Activated CD8-positive, alpha-beta memory T cell treated with anti-CD3 and anti-CD28 coated beads, Interleukin-2, amount 10 ng/mL, durations not matched to agents 7 days and 5 days (primary cell): Measurements from ENCODE around the gene ERRFI1. TPM values are rescaled to one million over a fixed set of nuclear protein-coding genes. Genes with fewer than 3 reads are reported as not detected.
"Not testable (repeated sequence)": the region's sequence is repeated elsewhere in the genome, so short reads cannot be mapped to it uniquely, and the experiment has no call there.

Experiments
- ATAC-seq: fragments of 150-1000 bp; cut with Tn5 transposase; one replicate; pipeline ENCODE4 v1.10.0; 2021; ENCODE audit warnings: moderate library complexity
- CTCF ChIA-PET: fragments of 350-600 bp; sonication (Branson Sonifier 250); formaldehyde crosslinking; loops from one replicate; lab custom pipeline; 2021; ENCODE audit warnings: antibody characterized with exemption; lab: Charles Lee
- DNase-seq: peaks from one replicate; pipeline ENCODE4 v3.0.0-alpha.2; 2020
- H3K27ac Mint-ChIP-seq: one replicate; pipeline ENCODE4 v1.8.0; 2021; ENCODE audit warnings: mild to moderate bottlenecking, mixed read lengths
- H3K27me3 Mint-ChIP-seq: one replicate; pipeline ENCODE4 v1.8.0; 2021; ENCODE audit warnings: mixed read lengths
- H3K36me3 Mint-ChIP-seq: one replicate; pipeline ENCODE4 v1.8.0; 2021; ENCODE audit warnings: mild to moderate bottlenecking, mixed read lengths
- H3K4me1 Mint-ChIP-seq: one replicate; pipeline ENCODE4 v1.8.0; 2021; ENCODE audit warnings: mixed read lengths
- H3K4me3 Mint-ChIP-seq: one replicate; pipeline ENCODE4 v1.8.0; 2021; ENCODE audit warnings: mild to moderate bottlenecking, moderate library complexity, mixed read lengths
- H3K9me3 Mint-ChIP-seq: one replicate; pipeline ENCODE4 v1.8.0; 2022; ENCODE audit warnings: low read depth, mixed read lengths
- total RNA-seq, 2 experiments: library from RNA; stranded (reverse); gene quantifications; one replicate each; pipeline ENCODE4 v1.2.3, GENCODE V29; 2021

The ERRFI1 gene
- total RNA-seq, 2 experiments from 2014 or later = 0.53 to 1.5 TPM

- Mint-ChIP-seq H3K36me3 (peaks cover 58% of the 10 kb centered on the region), H3K4me1 (peaks cover 10% of the 10 kb centered on the region), H3K4me3 (no peak overlapping the region), H3K27me3 (no peaks in the 10 kb centered on the region), H3K27ac (no peak overlapping the region), H3K9me3 (no peaks in the 10 kb centered on the region)
- DNase-seq = no peak
- ATAC-seq = no peak
- CTCF ChIA-PET = interaction anchor here (0.7 to 3.1 kb wide), 10 partner anchors 8 to 410 kb away, joined by 3 to 11 read pairs (median 4); partner anchors contain the start of gene SLC45A1
Measured at GRCh38 chr1:7983086-7983778, 42.9 kb downstream of the ERRFI1 start.

GRCh38 chr1:7980984-7981383 lies 45.1 kb downstream of the ERRFI1 start:
- Mint-ChIP-seq H3K4me3 (no peak overlapping the region), H3K36me3 (peaks cover 49% of the 10 kb centered on the region), H3K27ac (no peak overlapping the region), H3K9me3 (no peaks in the 10 kb centered on the region), H3K4me1 (peaks cover 6% of the 10 kb centered on the region), H3K27me3 (no peaks in the 10 kb centered on the region)
- ATAC-seq (no peak), DNase-seq (no peak)
- CTCF ChIA-PET = interaction anchor here (0.7 to 2.4 kb wide), 11 partner anchors 8 to 370 kb away, joined by 3 to 13 read pairs (median 3); no protein-coding TSS in a partner anchor

- DNase-seq (peak; percentile 52), ATAC-seq (peak; percentile 75)
- Mint-ChIP-seq H3K9me3 (no peaks in the 10 kb centered on the region), H3K27ac (no peak overlapping the region), H3K36me3 (peaks cover 47% of the 10 kb centered on the region), H3K27me3 (no peaks in the 10 kb centered on the region), H3K4me3 (no peak overlapping the region), H3K4me1 (peaks cover 15% of the 10 kb centered on the region)
- CTCF ChIA-PET = interaction anchor here (0.9 to 3.0 kb wide), 18 partner anchors 9 to 383 kb away, joined by 3 to 14 read pairs (median 4); no protein-coding TSS in a partner anchor
Measured at GRCh38 chr1:7975212-7975865, 50.8 kb downstream of the ERRFI1 start.

GRCh38 chr1:7973086-7973485 lies 53.0 kb downstream of the ERRFI1 start:
- ATAC-seq (no peak), DNase-seq (no peak)
- Mint-ChIP-seq H3K36me3 (peaks cover 51% of the 10 kb centered on the region), H3K9me3 (no peaks in the 10 kb centered on the region), H3K4me1 (peaks cover 13% of the 10 kb centered on the region), H3K27me3 (no peaks in the 10 kb centered on the region), H3K4me3 (no peak overlapping the region), H3K27ac (peak overlapping the region; percentile 3)
- CTCF ChIA-PET = interaction anchor here (0.7 to 1.3 kb wide), 3 partner anchors 8 to 342 kb away, joined by 3 to 4 read pairs (median 3); no protein-coding TSS in a partner anchor

- H3K9me3 Mint-ChIP-seq = no peaks in the 10 kb centered on the region
- ATAC-seq (no peak), DNase-seq (no peak)
- no peak overlapping the region for H3K4me3 Mint-ChIP-seq
- peaks cover 52% of the 10 kb centered on the region for H3K36me3 Mint-ChIP-seq
- H3K4me1 Mint-ChIP-seq = peaks cover 17% of the 10 kb centered on the region
- CTCF ChIA-PET = interaction anchor here (1.2 kb wide), 1 partner anchor 9 kb away, joined by 4 read pairs; no protein-coding TSS in a partner anchor
- no peak overlapping the region for H3K27ac Mint-ChIP-seq
- H3K27me3 Mint-ChIP-seq = no peaks in the 10 kb centered on the region
Measured at GRCh38 chr1:7972285-7972684, 53.8 kb downstream of the ERRFI1 start.

GRCh38 chr1:7971024-7971423 lies 55.1 kb downstream of the ERRFI1 start:
- CTCF ChIA-PET = interaction anchor here (0.9 kb wide), 1 partner anchor 11 kb away, joined by 4 read pairs; no protein-coding TSS in a partner anchor
- Mint-ChIP-seq H3K4me3 (no peak overlapping the region), H3K27me3 (no peaks in the 10 kb centered on the region), H3K9me3 (no peaks in the 10 kb centered on the region), H3K36me3 (peaks cover 60% of the 10 kb centered on the region), H3K4me1 (peaks cover 27% of the 10 kb centered on the region), H3K27ac (no peak overlapping the region)
- no peak for ATAC-seq
- no peak for DNase-seq

GRCh38 chr1:7970246-7970645 lies 55.9 kb downstream of the ERRFI1 start:
- Mint-ChIP-seq H3K36me3 (peaks cover 65% of the 10 kb centered on the region), H3K4me1 (peaks cover 34% of the 10 kb centered on the region), H3K27ac (no peak overlapping the region), H3K4me3 (no peak overlapping the region), H3K9me3 (no peaks in the 10 kb centered on the region), H3K27me3 (no peaks in the 10 kb centered on the region)
- no peak for DNase-seq
- ATAC-seq = no peak
- CTCF ChIA-PET = interaction anchor here (0.9 kb wide), 1 partner anchor 12 kb away, joined by 4 read pairs; no protein-coding TSS in a partner anchor

- no peak for ATAC-seq
- Mint-ChIP-seq H3K9me3 (no peaks in the 10 kb centered on the region), H3K4me3 (no peak overlapping the region), H3K27me3 (no peaks in the 10 kb centered on the region), H3K4me1 (peaks cover 53% of the 10 kb centered on the region), H3K27ac (no peak overlapping the region), H3K36me3 (peaks cover 79% of the 10 kb centered on the region)
- DNase-seq = no peak
- CTCF ChIA-PET = interaction anchor here (1.9 kb wide), 1 partner anchor 8 kb away, joined by 6 read pairs; no protein-coding TSS in a partner anchor
Measured at GRCh38 chr1:7967651-7968050, 58.5 kb downstream of the ERRFI1 start.

GRCh38 chr1:7967196-7967595 lies 58.9 kb downstream of the ERRFI1 start:
- Mint-ChIP-seq H3K4me3 (no peak overlapping the region), H3K4me1 (peaks cover 54% of the 10 kb centered on the region), H3K36me3 (peaks cover 77% of the 10 kb centered on the region), H3K27ac (peak overlapping the region; percentile 56), H3K27me3 (no peaks in the 10 kb centered on the region), H3K9me3 (no peaks in the 10 kb centered on the region)
- CTCF ChIA-PET = interaction anchor here (1.9 kb wide), 1 partner anchor 9 kb away, joined by 6 read pairs; no protein-coding TSS in a partner anchor
- DNase-seq = no peak
- no peak for ATAC-seq

DNA sequence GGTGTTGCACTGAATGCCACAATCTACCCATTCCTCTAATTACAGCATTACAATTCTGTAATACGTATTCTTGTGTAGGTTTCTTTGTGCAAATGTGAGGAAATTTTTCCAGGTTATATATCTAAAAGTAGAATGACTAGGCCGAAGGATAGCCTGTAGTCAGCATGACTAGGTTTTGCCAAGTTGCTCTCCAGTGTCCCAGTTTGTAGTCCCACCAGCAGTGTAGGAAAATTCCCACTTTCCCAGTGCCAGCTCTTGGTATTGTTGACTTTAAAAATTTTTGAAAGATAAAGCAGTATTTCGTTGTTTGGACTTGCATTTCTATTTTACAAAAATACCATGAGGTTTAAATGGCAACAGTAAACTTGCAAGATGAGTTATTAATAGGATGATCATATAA lies 61.6 kb downstream of the ERRFI1 start:
- CTCF ChIA-PET = interaction anchor here (1.0 to 1.3 kb wide), 2 partner anchors 11 to 15 kb away, joined by 4 to 9 read pairs; no protein-coding TSS in a partner anchor
- DNase-seq = no peak
- H3K4me3 Mint-ChIP-seq = no peak overlapping the region
- H3K27ac Mint-ChIP-seq = peak overlapping the region; percentile 76
- no peaks in the 10 kb centered on the region for H3K27me3 Mint-ChIP-seq
- ATAC-seq = no peak
- peaks cover 64% of the 10 kb centered on the region for H3K4me1 Mint-ChIP-seq
- H3K9me3 Mint-ChIP-seq = no peaks in the 10 kb centered on the region
- H3K36me3 Mint-ChIP-seq = peaks cover 62% of the 10 kb centered on the region

DNA sequence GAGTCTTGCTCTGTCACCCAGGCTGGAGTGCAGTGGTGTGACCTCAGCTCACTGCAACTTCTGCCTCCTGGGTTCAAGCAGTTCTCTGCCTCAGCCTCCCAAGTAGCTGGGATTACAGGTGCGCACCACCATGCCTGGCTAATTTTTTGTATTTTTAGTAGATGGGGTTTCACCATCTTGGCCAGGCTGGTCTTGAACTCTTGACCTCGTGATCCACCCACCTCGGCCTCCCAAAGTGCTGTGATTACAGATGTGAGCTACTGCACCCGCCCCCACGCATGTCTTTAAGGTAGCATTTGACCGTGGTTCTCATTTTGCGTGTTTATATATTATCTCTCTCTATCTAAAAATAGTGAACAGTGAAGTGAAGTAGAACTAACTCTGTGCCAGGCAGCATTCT lies 62.3 kb downstream of the ERRFI1 start:
- H3K36me3 Mint-ChIP-seq = peaks cover 57% of the 10 kb centered on the region

DNA sequence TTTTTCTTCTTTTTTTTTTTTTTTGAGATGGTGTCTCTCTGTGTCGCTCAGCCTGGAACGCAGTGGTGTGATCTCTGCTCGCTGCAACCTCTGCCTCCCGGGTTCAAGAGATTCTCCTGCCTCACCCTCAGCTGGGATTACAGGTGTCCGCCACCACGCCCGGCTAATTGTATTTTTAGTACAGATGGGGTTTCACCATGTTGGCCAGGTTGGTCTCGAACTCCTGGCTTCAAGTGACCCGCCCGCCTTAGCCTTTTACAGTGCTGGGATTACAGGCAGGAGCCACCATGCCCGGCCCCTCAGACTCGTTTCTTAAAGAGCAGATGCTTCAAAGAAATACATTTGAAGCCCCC lies 62.8 kb downstream of the ERRFI1 start:
- H3K4me3 Mint-ChIP-seq, H3K9me3 Mint-ChIP-seq, ATAC-seq, H3K27me3 Mint-ChIP-seq, DNase-seq: not testable (repeated sequence)
- Mint-ChIP-seq H3K4me1 (peaks cover 69% of the 10 kb centered on the region), H3K36me3 (peaks cover 55% of the 10 kb centered on the region), H3K27ac (peak overlapping the region; percentile 98)
- CTCF ChIA-PET = interaction anchor here (0.6 to 1.4 kb wide), 3 partner anchors 12 to 1110 kb away, joined by 3 to 4 read pairs (median 3); no protein-coding TSS in a partner anchor

More for the DNA sequence above, 62.3 kb downstream of the ERRFI1 start:
- Mint-ChIP-seq H3K4me1 (peaks cover 69% of the 10 kb centered on the region), H3K4me3 (peak overlapping the region; percentile 2), H3K27ac (peak overlapping the region; percentile 98)
- not testable (repeated sequence) for ATAC-seq, DNase-seq, H3K9me3 Mint-ChIP-seq, H3K27me3 Mint-ChIP-seq
- CTCF ChIA-PET = interaction anchor here (1.0 to 1.3 kb wide), 2 partner anchors 11 to 15 kb away, joined by 4 to 9 read pairs; no protein-coding TSS in a partner anchor
